Pancreas (tissue), 10 donors: ENCODE measurements around the gene ZNHIT2. TPM values are rescaled to one million over a fixed set of nuclear protein-coding genes. Genes with fewer than 3 reads are reported as not detected.

Source experiments
- ATAC-seq, 4 donors: fragments of 200-7000 bp; cut with Tn5 transposase; one replicate each; pipeline versions ENCODE4 v1.8.0 to v1.9.1; 2020; ENCODE audit warnings: mild to moderate bottlenecking in 4 of 4, moderate library complexity in 4 of 4
- DNase-seq, 6 donors: peaks; one replicate each; pipeline ENCODE4 v3.0.0-alpha.2; 2020
- FAIRE-seq: peaks from 2 replicates; lab custom pipeline; 2012; peaks lifted over from hg19 to GRCh38; lab: Jason Lieb, UNC
- H3K27ac ChIP-seq, 4 donors: fragments of 200-600 bp; sonication (generic); 1 replicate in 3 of 4; 2 replicates in 1 of 4; pipeline versions ENCODE4 v1.5.0 to v1.8.0; 2020
- H3K27me3 ChIP-seq, 4 donors: fragments of 200-600 bp; one replicate each; pipeline ENCODE4 v1.8.0; 2021
- H3K36me3 ChIP-seq, 3 donors: fragments of 200-600 bp; sonication (generic) in 1 of 3; one replicate each; pipeline versions ENCODE4 v1.5.0 to v1.8.0; 2020 to 2021
- H3K4me1 ChIP-seq, 3 donors: fragments of 200-600 bp; one replicate each; pipeline ENCODE4 v1.8.0; 2021
- H3K4me3 ChIP-seq, 4 donors: fragments of 200-600 bp; sonication (generic) in 2 of 4; one replicate each; pipeline versions ENCODE4 v1.5.0 to v1.8.0; 2020 to 2021
- H3K9me3 ChIP-seq, 4 donors: fragments of 200-600 bp; one replicate each; pipeline ENCODE4 v1.8.0; 2021
- CTCF ChIP-seq, 4 donors: fragments of 200-600 bp; sonication (generic) in 3 of 4; IDR thresholded peaks; one replicate each; pipeline versions ENCODE4 v1.5.0 to v1.8.0; 2021; ENCODE audit warnings: antibody characterized with exemption in 4 of 4
- WGBS, 2 donors: extraction: QIAGEN DNeasy Blood & Tissue Kit; methylation state at CpG; one replicate each; pipeline ENCODE4 v1.1.7; 2013; 5-methylcytosine and 5-hydroxymethylcytosine counted together
- intact Hi-C, 3 donors: fragments of 100-400 bp; cut with DNase I; formaldehyde crosslinking; loops; one replicate each; pipeline versions ENCODE4 v1.11.1 to v1.14.2; 2022
- polyA plus RNA-seq, 2 donors: library from polyadenylated mRNA; stranded (reverse); fragments of 200-250 nt; gene quantifications; one replicate each; pipeline ENCODE4 v1.2.3, GENCODE V29; 2013
- total RNA-seq, 6 donors: library from RNA; stranded (reverse); fragmentation: NEBNext Ultra II Directional in 4 of 6; extraction: Animal tissue kit (Norgen Biotek cat#: 25700) in 4 of 6; gene quantifications; one replicate each; pipeline versions ENCODE4 v1.2.1 to v1.2.4, GENCODE V29; 2021 to 2023
- donor health status: healthy with polysubstance abuse.
- donor health status: DM: no; HTN: no; CAD: no; lungs with moderate emphysema.
- donor health status: DM: no; HTN: no; CAD: no.
- donor health status: control.
- donor health status: control.
- donor health status: Bipolar disorder and iron deficiency.
- donor health status: DM: yes; HTN: yes; CAD: no.
- donor health status: DM: no; HTN: no; CAD: no.
- donor health status: DM: no; HTN: no; CAD: no.
- donor health status: DM: yes; HTN: yes; CAD: no.

The ZNHIT2 gene
- total and polyA plus RNA-seq, 8 donors: 4.3 to 17.8 (median 7.4) TPM

DNA sequence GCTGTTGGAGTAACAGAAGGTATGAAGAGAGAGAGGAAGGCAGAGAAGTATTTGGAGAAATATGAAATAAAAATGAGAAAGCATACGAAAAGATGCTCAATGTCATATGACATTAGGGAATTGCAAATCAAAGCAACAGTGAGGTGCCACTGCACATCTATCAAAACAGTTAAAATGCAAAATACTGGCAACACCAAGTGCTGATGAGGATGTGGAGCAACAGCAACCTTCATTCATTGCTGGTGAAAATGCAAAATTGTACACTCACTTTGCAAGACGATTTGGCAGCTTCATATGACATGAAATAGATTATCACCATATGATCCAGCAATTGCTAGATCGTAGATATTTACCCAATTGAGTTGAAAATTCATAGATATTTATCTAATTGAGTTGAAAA is 43.1 kb upstream of the ZNHIT2 start:
- intact Hi-C loops: no loop called here
- ATAC-seq (no peak), DNase-seq (no peak), FAIRE-seq (no peak)
- Histone ChIP-seq H3K27me3 (no peaks in the 10 kb centered on the region), H3K27ac (no peak overlapping the region), H3K4me1 (no peaks in the 10 kb centered on the region), H3K4me3 (no peak overlapping the region), H3K9me3 (no peaks in the 10 kb centered on the region), H3K36me3 (no peaks in the 10 kb centered on the region)
- TF ChIP-seq CTCF (IDR thresholded peaks at IDR 0.05): no peak
- WGBS, 2 donors: 67 to 75% methylated on average over 3 of the region's 3 CpGs

DNA sequence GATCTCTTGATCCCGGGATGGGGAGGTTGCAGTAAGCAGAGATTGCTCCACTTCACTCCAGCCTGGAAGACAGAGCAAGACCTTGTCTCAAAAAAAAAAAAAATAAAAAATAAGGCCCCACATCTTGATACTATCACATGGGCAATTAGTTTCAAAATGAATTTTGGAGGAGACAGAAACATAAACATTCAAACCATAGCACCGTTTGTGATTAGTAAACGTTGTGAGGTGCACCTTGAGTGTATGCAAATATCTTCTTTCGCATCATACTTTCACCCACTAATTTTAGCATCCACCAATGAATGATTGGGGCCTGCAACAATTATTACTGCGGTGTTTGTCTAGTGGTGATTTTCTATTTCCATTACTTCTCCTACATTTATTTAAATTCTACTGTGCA is 41.5 kb upstream of the ZNHIT2 start:
- no peak for TF ChIP-seq CTCF (IDR thresholded peaks at IDR 0.05)

DNA sequence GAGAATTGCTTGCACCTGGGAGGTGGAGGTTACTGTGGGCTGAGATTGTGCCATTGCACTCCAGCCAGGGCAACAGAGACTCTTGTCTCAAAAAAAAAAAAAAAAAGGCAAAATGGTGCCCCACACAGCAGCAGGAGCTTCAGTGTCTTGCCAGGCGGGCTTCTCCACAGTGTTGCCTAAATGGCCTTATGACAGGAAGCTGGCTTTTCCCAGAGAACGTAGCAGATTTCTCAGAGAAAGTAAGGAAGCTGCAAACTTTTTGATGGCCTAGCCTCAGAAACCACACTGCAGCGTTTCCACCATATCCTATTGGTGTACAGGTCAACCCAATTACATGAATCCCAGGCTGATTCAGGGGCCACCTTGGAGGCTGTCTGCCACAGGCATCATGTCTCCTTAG is 39.8 kb upstream of the ZNHIT2 start:
- no peaks in the 10 kb centered on the region for H3K9me3 ChIP-seq
- no peak for DNase-seq
- no peak for FAIRE-seq
- no peaks in the 10 kb centered on the region for H3K36me3 ChIP-seq
- no peak for ATAC-seq
- no peak overlapping the region for H3K4me3 ChIP-seq
- no peak for TF ChIP-seq CTCF (IDR thresholded peaks at IDR 0.05)
- 74 to 77% methylated on average over 3 of the region's 3 CpGs for WGBS, 2 donors
- intact Hi-C loops: no loop called here
- H3K4me1 ChIP-seq: no peaks in the 10 kb centered on the region
- H3K27me3 ChIP-seq: no peaks in the 10 kb centered on the region
- H3K27ac ChIP-seq: no peak overlapping the region

More for the DNA sequence above, 41.5 kb upstream of the ZNHIT2 start:
- ATAC-seq (no peak), FAIRE-seq (no peak), DNase-seq (no peak)
- Histone ChIP-seq H3K27ac (no peak overlapping the region), H3K27me3 (no peaks in the 10 kb centered on the region), H3K4me3 (no peak overlapping the region), H3K36me3 (no peaks in the 10 kb centered on the region), H3K4me1 (no peaks in the 10 kb centered on the region), H3K9me3 (no peaks in the 10 kb centered on the region)
- intact Hi-C loops: no loop called here
- WGBS, 2 donors: 69 to 72% methylated on average over 5 of the region's 5 CpGs

- FAIRE-seq (no peak), ATAC-seq (no peak), DNase-seq (no peak)
- WGBS, 2 donors: 87 to 91% methylated on average over 3 of the region's 3 CpGs
- Histone ChIP-seq H3K4me1 (no peaks in the 10 kb centered on the region), H3K27ac (no peak overlapping the region), H3K27me3 (no peaks in the 10 kb centered on the region), H3K4me3 (no peak overlapping the region), H3K9me3 (no peaks in the 10 kb centered on the region), H3K36me3 (no peaks in the 10 kb centered on the region)
- no peak for TF ChIP-seq CTCF (IDR thresholded peaks at IDR 0.05)
- intact Hi-C loops: no loop called here
Observed at GRCh38 chr11:65156926-65157325, 39.4 kb upstream of the ZNHIT2 start.

GRCh38 chr11:65156256-65156655 is 38.8 kb upstream of the ZNHIT2 start:
- no peak overlapping the region for H3K4me3 ChIP-seq
- H3K27ac ChIP-seq: no peak overlapping the region
- H3K36me3 ChIP-seq: no peaks in the 10 kb centered on the region
- H3K27me3 ChIP-seq: no peaks in the 10 kb centered on the region
- no peak for DNase-seq
- TF ChIP-seq CTCF (IDR thresholded peaks at IDR 0.05): no peak
- intact Hi-C loops: no loop called here
- no peak for FAIRE-seq
- peaks cover 0 to 6% (median 0%) of the 10 kb centered on the region in 3 donors for H3K4me1 ChIP-seq
- WGBS, 2 donors: 97 to 99% methylated on average over 3 of the region's 3 CpGs
- H3K9me3 ChIP-seq: no peaks in the 10 kb centered on the region
- no peak for ATAC-seq
